Measurements from ENCODE around the gene RNF212.

Gene RNF212

DNA sequence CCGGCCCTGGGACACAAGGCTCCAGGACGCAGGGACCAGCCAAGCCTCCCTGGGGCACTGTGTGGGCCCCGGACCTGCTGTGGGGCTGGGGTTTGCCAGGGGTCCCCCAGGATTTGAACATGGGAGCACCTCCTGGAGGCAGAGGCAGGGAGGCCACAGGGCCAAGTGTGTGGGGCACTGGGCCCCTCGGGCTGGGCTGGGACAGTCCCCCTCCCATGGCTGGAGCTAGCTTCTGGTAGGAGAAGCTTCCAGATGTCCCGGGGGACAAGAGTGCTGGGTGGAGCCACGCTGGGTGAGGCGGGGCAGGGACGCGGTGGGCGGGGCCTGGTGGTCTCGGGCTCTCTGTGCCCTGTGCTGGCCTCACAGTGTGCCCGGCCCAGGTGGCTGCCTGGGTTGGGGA lies 83.3 kb downstream of the RNF212 start:
- TF ChIP-seq SPI1 (IDR thresholded peaks at IDR 0.05; ENCODE audit: borderline replicate concordance, low read depth), result no peak
- no peak for TF ChIP-seq GABPA (IDR thresholded peaks at IDR 0.05; ENCODE audit: low read depth)
- no peak for TF ChIP-seq POLR2AphosphoS5 (IDR thresholded peaks at IDR 0.05; ENCODE audit: low read depth)
- TF ChIP-seq, protein P1, sequence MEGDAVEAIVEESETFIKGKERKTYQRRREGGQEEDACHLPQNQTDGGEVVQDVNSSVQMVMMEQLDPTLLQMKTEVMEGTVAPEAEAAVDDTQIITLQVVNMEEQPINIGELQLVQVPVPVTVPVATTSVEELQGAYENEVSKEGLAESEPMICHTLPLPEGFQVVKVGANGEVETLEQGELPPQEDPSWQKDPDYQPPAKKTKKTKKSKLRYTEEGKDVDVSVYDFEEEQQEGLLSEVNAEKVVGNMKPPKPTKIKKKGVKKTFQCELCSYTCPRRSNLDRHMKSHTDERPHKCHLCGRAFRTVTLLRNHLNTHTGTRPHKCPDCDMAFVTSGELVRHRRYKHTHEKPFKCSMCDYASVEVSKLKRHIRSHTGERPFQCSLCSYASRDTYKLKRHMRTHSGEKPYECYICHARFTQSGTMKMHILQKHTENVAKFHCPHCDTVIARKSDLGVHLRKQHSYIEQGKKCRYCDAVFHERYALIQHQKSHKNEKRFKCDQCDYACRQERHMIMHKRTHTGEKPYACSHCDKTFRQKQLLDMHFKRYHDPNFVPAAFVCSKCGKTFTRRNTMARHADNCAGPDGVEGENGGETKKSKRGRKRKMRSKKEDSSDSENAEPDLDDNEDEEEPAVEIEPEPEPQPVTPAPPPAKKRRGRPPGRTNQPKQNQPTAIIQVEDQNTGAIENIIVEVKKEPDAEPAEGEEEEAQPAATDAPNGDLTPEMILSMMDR (IDR thresholded peaks at IDR 0.05; ENCODE audit: insufficient read depth, low read length), result no peak
- TF ChIP-seq, protein P2, sequence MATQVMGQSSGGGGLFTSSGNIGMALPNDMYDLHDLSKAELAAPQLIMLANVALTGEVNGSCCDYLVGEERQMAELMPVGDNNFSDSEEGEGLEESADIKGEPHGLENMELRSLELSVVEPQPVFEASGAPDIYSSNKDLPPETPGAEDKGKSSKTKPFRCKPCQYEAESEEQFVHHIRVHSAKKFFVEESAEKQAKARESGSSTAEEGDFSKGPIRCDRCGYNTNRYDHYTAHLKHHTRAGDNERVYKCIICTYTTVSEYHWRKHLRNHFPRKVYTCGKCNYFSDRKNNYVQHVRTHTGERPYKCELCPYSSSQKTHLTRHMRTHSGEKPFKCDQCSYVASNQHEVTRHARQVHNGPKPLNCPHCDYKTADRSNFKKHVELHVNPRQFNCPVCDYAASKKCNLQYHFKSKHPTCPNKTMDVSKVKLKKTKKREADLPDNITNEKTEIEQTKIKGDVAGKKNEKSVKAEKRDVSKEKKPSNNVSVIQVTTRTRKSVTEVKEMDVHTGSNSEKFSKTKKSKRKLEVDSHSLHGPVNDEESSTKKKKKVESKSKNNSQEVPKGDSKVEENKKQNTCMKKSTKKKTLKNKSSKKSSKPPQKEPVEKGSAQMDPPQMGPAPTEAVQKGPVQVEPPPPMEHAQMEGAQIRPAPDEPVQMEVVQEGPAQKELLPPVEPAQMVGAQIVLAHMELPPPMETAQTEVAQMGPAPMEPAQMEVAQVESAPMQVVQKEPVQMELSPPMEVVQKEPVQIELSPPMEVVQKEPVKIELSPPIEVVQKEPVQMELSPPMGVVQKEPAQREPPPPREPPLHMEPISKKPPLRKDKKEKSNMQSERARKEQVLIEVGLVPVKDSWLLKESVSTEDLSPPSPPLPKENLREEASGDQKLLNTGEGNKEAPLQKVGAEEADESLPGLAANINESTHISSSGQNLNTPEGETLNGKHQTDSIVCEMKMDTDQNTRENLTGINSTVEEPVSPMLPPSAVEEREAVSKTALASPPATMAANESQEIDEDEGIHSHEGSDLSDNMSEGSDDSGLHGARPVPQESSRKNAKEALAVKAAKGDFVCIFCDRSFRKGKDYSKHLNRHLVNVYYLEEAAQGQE (IDR thresholded peaks at IDR 0.05; ENCODE audit: insufficient replicate concordance, low read depth), result no peak
- Histone ChIP-seq H3K27ac (replicated peaks) (no peak overlapping the region), H3K4me3 (replicated peaks; ENCODE audit: insufficient read depth, low read length) (no peak overlapping the region), H3K27me3 (ENCODE audit: insufficient read depth, poor library complexity, severe bottlenecking) (no peaks in the 10 kb centered on the region)
- no peak for DNase-seq (ENCODE audit: low read depth in 1 of 2, low spot score in 1 of 2)

DNA sequence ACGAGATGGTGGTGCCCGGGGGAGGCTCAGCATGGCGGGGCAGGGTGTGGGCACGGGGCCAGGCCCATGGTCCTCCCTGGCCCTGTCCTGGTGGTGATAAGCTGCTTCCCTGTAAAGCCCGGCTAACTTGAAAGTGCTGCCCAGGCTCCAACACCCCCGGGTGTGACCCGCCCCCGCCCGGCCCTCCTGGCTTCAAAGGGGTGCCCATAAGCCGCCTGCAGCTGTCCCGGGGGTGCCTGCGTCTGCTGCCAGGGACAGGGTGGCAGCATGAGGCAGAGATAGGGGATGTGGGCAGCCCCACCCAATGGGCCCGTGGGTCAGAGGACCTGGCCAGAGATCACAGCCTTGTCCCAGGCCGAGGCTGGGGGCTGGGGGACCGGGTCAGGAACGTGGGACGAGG lies 83.8 kb downstream of the RNF212 start:
- TF ChIP-seq, protein P2 (IDR thresholded peaks at IDR 0.05; ENCODE audit: insufficient replicate concordance, low read depth), result no peak
- TF ChIP-seq SPI1 (IDR thresholded peaks at IDR 0.05; ENCODE audit: borderline replicate concordance, low read depth) (no peak), GABPA (IDR thresholded peaks at IDR 0.05; ENCODE audit: low read depth) (no peak), POLR2AphosphoS5 (IDR thresholded peaks at IDR 0.05; ENCODE audit: low read depth) (no peak)
- TF ChIP-seq, protein P1 (IDR thresholded peaks at IDR 0.05; ENCODE audit: insufficient read depth, low read length), result no peak
- Histone ChIP-seq H3K27me3 (ENCODE audit: insufficient read depth, poor library complexity, severe bottlenecking) (no peaks in the 10 kb centered on the region), H3K4me3 (replicated peaks; ENCODE audit: insufficient read depth, low read length) (no peak overlapping the region), H3K27ac (replicated peaks) (no peak overlapping the region)
- no peak for DNase-seq (ENCODE audit: low read depth in 1 of 2, low spot score in 1 of 2)

DNA sequence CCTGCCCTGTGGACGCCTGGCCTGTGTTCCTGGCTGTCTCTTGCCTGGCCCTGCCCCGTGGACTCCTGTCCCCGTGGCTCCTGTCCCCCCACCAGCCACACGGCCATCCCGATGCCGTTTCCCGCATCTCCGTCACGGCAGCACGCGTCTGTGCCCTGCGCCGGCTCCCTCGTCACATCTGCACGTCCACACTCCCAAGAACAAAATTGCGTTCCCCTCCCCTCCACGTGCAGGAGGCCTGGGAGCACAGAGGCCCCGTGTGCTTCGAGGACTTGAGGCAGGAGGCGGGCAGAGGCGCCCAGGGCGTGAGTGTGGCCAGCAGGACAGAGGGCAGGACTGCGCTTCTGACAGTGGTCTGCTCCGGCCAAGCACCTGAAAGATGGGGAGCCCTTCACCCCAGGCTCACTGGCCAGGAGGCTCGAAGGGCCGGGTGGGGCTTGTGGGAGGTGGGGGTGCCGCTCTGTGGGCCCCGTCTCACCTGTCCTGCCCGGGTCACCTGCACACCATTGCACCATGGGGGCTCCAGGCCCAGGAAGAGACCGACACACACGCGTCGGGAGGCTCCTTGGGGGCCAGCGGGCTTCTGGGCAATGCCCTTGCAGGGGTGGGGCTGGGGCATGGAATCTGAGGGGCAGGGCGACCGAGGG lies 84.7 kb downstream of the RNF212 start:
- no peaks in the 10 kb centered on the region for H3K27me3 ChIP-seq (ENCODE audit: insufficient read depth, poor library complexity, severe bottlenecking)
- no peak overlapping the region for H3K27ac ChIP-seq (replicated peaks)
- no peak overlapping the region for H3K4me3 ChIP-seq (replicated peaks; ENCODE audit: insufficient read depth, low read length)
- DNase-seq (ENCODE audit: low read depth in 1 of 2, low spot score in 1 of 2), result no peak
- TF ChIP-seq POLR2AphosphoS5 (IDR thresholded peaks at IDR 0.05; ENCODE audit: low read depth) (no peak), GABPA (IDR thresholded peaks at IDR 0.05; ENCODE audit: low read depth) (no peak), SPI1 (IDR thresholded peaks at IDR 0.05; ENCODE audit: borderline replicate concordance, low read depth) (no peak)
- TF ChIP-seq, protein P1 (IDR thresholded peaks at IDR 0.05; ENCODE audit: insufficient read depth, low read length), result no peak
- TF ChIP-seq, protein P2 (IDR thresholded peaks at IDR 0.05; ENCODE audit: insufficient replicate concordance, low read depth), result no peak

All from HL-60 (cell line).